ENCODE data around the gene CLDN2.
"Not testable (repeated sequence)": the region's sequence is repeated elsewhere in the genome, so short reads cannot be mapped to it uniquely, and the experiment has no call there.

The CLDN2 gene, protein sequence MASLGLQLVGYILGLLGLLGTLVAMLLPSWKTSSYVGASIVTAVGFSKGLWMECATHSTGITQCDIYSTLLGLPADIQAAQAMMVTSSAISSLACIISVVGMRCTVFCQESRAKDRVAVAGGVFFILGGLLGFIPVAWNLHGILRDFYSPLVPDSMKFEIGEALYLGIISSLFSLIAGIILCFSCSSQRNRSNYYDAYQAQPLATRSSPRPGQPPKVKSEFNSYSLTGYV

DNA sequence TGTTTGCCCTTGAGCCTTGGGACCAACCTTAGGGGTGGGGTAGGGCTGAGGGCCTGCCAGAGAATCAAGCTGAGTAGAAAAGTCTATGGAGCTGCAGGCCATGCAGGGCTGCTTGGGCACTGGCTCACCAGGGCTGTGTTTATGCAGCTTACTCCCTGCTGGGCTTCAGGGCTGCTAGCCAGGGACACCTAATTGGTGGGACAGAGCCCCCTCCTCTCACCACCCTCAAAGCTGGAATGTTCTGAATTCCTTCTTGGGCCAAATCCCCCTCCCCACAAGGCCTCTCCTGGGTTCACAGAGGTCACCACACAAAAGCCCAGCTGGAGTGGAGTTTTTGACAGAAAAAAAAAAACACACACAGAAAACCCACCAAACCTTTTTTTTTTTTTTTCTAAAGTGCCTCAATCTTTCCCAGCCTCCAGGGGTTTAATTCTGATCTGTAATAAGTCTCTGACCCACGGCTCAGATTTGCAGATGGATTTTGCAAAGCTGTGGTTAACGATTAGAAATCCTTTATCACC, at the start of gene CLDN2:
Gene CLDN2, plus strand, starts transcription at position 471 of the 521 bp plus-strand sequence. CDS start 7,827 bp downstream, outside the sequence.
- no peak for DNase-seq

DNA sequence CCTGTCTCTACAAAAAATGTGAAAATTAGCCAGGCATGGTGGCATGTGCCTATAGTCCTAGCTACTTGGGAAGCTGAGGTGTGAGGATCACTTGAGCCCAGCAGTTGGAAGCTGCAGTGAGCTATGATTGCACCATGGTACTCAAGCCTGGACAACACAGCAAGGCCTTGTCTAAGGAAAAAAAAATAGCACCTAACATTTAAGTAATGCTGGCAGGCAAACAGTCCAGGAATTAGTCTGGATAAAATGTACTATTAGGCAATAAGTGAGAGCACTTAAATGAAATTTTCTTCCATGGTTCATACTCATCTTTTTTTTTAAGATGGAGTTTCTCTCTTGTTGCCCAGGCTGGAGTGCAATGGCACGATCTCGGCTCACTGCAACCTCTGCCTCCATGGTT, 47.4 kb upstream of the CLDN2 start:
- not testable (repeated sequence) for DNase-seq

DNA sequence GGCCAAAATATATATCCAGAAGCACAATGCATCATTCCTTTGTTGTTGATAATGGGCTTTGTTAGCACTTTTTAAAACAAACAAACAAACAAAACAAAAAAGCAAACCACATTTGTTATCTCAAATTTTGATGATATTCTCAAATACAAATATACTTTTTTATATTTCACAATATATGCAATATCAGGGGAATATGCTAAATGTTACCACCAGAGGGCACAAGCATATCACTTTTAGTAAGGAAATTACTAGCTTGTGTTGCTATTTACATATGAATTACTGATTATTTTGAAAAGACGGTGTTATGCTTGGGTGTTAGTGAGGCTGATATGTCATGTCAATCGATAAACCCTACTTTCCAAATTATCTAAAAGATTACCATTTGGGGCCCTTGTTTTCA, 46.1 kb upstream of the CLDN2 start:
- no peak for DNase-seq

DNA sequence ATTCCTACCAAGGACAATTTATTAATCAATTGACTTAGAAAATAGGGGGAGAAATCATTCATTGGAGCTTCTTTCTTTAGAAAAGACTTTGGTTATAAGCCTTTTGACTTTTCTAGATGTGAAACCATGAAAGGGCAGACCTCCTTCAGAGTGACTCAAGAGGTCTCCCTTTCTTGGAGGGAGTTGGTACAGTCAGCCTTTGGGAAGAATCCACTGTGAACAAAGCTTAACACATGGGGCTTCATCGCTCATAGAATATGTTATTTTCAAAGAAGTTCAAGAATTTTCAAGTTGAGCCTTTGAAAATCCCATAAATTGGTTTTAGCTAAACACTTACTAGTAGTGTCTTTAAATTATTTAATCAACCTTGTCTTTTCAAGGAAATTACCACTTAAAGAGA, 45.1 kb upstream of the CLDN2 start:
- no peak for DNase-seq

DNA sequence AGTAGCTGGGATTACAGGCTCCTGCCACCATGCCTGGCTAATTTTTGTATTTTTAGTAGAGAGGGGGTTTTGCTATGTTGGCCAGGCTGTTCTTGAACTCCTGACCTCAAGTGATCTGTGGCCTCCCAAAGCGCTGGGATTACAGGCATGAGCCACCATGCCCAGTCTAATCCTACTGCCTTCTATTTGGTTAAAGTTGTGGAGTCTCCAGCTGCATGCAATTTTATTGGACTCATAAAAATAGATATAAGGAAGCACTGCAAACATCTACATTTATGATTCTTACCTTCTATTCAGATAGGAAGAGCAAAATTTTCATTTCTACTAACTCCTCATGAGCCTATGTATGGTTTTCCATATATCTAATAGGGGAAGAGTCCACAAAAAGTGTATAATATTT, 30.7 kb upstream of the CLDN2 start:
- no peak for DNase-seq

DNA sequence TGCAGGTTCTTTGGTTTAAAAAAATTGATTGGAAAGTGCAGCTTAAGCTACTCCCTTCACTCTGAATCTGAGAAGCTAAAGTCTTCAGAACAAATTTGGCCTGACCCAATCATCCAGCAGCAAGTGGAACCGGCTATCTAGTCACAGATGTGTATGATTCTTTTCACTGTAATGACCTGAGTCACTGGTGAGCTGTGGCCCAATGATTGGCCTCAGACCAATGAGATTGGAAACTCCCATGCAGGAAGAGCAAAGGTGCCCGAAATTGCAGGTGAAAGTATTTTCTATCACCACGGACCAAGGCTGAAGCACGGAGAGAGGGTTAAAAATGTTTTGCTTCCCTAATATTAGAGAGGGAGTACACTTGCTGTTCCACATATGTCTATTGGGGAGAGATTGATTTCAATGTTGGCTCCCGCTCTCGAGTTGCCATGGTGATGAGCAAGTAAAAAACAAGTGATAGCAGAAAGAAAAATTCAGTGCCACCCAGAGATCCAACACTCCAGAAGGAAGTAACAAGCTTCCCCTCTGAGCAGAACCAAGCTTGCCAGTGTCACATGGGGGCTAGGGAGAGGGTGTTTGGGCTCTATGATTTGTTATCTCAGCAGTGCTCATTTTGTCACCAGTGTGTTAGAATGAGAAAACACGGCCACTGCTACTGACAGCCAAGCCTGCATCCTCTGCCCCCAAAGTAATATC, 28.3 kb upstream of the CLDN2 start:
- DNase-seq = no peak

DNA sequence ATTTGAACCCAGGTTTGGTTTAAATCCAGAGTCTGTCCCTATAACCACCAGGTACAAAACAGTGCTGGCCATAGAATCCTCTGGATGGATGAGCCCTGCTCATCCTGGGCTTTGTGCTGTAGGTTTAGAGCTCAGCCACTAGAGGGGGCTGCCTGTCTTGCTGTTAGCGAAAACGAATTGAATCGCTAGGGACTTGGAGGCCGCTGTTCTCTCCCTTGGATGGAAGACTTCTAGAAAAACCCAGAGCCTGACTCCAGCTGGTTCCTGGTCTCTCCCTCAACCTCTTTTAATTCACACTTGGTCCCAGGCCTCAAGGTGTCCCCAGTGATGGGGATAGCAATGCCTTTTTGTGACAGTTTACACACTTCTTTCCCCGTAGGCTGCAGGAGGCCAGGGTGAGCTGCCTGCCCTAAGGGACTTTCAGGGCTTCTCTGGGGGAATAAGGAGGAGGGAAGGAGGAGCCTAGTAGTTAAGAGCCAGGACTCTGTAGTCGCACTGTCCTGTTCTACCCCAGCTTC, 25.8 kb upstream of the CLDN2 start:
- DNase-seq = no peak

DNA sequence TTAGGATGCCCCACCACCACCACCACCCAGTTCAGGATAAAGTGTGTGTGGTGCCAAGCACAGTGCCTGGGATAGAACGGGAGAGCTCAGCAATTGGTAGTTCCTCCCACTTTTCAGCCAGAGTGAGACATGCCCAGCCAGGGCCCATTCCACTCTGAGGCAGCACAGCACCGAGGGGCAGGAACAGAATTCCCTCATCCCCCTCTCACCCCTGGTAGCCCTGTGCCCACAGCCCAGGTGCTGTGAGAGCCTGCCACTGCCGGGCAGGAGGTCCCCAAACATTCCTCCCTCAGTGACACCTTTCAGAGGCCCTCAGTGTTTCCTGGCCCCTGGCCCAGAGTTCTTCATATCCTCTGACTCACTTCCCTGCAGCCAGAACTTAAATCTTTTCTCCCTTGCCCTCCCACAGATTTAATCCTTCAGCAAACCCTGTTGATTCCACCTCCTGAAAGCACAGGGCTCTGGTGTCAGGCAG, 25.2 kb upstream of the CLDN2 start:
- DNase-seq = no peak

DNA sequence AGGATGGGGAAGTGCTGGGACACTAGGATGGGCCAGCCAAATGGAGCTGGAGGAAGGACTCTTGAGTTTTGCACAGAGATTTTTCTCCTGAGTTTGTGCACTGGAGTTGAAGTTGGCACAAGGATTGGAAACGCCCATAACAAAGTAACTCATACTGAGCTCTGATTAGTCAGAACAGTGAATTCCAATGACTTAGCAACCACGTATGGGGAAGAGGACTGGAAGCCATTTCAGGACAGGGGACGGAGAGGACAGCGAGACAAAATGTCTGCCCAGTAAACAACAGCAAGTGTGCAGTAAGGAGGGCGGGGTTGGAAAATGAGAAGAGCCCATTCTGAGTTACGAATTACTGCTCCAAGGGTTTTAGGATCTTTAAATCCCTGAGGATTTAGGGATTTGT, 22.9 kb upstream of the CLDN2 start:
- DNase-seq = no peak

DNA sequence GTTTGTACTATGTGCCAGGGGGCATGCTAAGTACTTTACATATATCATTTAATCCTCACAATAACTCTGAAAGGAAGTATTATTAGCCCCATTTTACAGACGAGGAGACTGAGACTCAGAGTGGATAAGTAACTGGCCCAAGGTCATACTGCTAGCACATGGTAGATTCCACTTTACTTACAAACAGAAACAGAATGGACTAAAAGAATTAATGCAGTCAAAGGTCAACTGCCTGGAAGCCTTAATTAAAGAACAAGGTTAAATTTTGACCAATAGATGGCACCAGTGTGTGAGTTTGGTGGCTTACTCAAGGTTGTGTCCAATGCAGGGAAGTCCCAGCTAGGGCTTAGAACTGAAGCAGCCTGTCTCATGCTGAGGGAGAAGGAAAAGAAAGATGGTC, 21.7 kb upstream of the CLDN2 start:
- DNase-seq = no peak

DNA sequence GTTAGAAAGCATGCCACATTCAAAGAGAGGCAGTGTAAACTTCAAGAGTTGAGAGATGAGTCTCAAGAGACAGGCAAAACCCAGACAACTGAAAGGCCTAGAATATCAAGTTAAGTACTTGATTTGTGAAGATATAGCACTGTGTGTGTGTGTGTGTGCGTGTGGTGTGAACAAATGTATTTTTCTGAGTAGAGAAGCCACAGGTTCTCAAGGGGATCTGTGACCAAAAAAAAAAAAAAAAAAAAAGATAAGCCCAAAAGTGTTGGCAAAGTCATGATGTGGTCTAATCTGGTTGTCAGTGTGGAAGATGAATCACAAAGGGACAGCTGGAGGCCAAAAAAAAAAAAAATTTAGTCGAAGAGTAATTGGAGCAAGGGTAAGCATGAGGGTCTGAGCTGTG, 20.9 kb upstream of the CLDN2 start:
- no peak for DNase-seq

DNA sequence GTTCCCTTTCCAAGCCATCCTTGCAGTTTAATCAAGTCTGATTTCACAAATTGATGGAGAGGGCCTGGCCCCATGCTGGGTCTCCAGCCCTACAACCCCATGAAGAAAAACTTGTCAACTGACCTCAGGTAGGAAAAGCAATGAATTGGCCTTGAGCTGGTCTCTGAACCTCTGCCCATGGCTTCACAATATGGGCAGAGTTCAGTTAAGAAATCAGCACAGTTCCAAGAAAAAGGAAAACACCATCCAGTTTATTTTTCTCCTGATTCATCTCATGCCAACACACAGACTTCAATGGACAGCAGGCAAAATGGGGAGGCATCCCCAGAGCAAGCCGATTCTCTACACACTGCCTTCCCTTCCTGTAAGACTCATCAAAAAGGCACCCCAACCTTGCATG, 20.4 kb upstream of the CLDN2 start:
- DNase-seq = no peak

DNA sequence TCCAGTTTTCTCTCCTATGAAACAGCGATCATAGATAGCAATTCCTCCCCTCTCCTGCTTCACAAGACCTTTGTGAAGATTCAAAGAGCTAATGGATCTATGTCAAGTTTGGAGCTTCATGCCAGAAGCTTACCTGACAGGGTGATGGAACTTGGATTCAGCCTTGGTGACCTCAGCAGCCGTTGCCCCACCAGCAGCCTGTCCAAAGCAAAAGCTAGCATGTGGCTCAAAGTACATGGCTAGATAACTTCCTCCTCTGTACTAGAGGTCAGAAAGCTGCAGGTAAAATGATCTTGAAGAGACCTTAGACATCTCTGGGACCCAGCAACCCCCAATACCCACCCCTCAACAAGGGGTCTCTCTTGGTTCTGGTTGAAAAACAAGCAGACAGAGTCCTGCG, 18.9 kb upstream of the CLDN2 start:
- DNase-seq = no peak

DNA sequence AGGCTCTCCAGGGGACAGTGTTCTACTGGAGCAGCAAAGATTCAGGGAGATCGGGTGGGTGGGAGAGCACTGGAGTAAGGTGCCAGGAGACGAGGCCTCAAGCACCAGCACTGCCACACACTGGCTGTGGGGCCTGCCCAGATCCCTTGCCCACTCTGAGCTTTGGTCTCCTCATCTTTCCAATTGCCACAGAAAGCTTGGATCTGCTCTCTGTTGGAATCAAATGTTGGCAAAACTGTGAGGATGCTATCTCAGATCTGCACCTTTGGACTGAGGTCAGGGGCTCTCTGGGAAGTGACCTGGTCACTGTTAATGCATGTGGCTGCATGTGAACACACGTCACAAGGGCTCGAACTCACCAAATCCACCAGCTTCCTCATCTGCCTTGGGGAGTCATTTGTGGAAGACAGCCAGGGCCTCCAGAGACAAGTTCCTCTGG, 18.4 kb upstream of the CLDN2 start:
- no peak for DNase-seq

DNA sequence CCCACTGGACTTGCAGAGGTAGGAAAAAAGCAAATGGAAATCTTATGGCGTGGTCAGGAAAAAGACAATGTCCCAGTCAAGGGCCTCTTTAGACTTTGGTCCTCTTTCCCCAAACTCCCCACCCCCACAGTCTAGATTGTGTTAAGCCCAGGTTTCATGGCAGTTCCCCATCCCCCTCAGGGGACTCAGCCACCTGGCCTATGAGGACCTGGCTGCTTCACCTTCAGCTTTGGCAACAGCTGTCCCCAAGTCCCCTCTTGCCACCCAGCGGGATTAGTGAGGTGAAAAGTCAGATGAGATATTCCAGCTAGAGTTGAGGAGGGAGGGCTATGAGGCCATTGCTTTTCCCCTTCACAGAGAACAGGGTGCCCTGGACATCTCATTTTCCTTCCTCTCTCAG, 17.5 kb upstream of the CLDN2 start:
- DNase-seq = no peak

DNA sequence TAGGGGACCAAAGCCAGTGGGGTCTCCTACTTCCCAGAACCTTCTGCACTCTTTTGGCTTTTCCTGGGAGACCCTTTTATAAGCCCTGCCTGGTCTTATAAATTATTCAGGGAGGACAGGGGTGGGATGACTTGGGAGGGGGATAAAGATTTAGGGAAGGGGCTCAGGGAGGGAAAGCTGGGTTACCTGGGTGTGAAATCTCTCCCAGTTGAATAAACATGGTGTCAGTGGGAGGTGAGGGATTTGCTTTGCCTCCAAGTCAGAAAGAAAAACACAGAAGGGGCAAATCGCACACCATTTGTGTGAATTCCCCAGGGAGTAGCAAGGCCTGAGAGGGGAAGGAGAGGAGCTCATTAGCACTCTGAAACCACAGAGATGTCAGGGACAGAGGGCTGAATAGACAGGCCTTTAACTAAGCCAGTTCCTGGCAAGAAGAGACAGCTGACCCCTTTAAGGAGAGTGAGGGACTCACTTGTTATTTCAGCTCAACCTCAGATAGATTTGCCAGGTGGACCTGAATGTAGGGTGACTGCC, 16.8 kb upstream of the CLDN2 start, which contains the start of gene RIPPLY1:
Gene RIPPLY1, minus strand, starts transcription at position 51 of the 534 bp plus-strand sequence. CDS start 54 bp downstream, outside the sequence.
- DNase-seq = no peak

DNA sequence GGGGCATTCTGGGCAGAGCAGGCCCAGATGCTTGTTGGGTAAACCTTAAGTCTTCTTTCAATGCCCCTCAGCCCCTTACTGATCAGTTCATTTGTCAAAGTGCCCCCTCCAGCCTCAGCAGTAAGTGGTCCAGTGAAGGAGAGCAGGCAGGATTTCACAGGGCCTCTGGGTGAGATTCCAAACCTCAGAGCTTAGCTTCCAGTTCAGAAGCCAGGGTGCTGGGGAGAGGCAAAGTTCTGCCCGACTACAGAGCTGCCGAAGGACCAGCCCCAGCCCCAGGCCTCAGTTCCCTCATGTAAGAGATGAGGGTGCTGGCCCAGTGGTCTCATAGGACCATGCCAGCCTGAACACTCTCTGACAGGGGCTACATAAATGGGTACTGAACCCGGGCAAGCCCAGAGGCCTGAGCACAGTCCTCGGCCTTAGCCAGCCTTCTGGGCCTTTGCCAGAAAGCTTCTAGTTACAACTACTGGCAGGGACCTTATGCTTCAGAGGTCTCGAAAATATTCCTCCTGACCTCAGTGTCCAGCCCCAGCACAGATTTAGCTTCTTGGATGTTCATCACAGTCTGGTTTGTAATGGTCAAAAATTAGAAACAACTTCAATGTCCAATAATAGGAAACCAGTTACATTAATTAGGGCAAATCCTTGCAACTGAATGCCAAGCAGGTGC, 16.2 kb upstream of the CLDN2 start:
- DNase-seq = no peak

DNA sequence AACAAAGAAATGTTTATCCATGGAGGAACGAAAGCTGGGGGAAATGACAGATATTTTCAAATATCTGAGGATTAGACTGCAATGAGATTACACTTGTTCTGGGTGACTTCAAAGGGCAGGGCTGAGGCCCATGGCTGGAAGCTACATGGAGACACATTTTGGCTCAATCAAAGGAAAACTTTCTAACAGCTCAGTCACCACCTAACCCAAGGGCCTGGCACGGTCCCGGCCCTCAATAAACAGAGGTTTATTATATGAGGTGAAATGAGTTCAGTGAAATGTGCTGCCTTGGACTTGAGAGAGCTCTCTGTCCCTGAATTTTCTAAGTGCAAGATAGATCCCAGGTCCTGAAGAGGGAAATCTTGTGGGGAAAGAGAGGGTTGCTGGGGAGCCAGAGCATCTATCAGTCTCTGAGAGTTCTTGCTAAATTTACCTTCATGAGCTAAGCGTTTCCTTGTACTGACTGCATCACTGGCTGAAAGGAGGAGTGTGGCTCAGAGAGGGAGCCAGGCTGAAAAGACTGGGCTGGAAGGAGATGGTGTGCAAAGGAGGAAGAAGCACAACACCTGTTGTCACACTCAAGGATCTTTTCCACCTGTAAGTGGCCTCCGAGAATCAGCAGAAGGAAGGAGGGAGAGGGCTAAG, 15.0 kb upstream of the CLDN2 start:
- no peak for DNase-seq

DNA sequence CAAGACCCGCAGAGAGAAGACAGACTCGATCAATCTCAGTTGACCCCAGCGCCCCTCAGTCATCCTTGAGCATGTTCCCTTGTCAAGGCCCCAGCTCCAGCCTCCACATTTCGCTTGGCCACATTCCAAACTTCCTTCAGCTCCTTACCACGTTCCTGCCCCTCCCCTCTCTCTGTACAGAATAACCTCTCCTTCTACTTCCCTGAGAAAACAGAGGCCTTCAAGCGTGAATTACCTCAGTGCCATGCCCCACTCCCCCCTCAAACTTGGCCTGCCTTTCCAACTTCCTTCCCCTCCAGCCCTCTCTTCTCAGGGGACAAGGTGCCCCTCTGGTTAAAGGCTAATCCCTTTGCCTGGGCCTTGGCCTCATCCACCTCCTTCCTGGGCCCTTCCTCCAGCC, 13.8 kb upstream of the CLDN2 start:
- DNase-seq = no peak

DNA sequence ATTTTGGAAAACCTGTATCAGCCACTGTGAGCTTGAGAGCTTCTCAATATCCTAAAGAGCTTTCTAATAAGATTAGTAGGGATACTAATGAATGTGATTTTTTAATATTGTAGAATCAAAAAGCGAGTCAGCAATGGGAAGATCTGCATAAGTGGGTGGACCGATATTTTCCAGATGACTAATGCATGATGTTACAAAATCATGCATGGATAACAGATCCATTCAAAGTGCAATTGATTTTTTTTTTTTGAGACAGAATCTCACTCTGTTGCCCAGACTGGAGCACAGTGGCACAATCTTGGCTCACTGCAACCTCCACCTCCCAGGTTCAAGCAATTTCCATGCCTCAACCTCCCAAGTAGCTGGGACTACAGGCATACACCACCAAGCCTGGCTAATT, 7.3 kb upstream of the CLDN2 start:
- DNase-seq = no peak

DNA sequence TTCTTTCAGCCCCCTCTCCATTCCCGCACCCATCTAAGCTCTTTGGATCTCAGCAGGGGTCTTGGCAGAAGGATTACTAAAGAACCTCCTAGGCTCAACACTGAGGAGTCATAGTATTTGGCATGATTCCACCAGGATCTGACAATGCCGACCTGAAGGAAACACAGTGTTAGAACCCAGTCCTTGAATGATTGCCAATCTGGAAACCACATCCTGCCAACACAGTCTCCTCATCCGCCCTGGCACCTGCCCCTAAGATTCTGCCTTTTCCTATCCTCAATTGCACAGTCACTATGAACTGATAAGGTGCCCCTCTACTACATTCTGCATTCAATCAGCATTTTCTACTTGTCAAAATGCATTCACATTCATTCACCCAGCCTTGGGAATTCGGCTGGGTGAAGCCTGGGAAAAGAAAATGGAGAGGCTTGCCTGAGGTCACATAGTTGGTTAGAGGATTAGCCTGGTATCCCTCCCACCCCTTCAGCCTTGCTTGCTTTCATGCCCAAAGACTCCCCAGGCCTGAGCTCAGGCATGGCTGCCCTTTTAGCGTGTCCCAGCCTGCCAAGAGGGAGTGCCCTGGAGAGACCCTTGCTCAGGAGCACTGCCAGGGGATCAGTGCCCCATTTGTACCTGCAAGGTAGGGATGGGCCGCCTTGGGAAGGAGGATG, 2.2 kb upstream of the CLDN2 start:
- DNase-seq = peak; percentile 22

DNA sequence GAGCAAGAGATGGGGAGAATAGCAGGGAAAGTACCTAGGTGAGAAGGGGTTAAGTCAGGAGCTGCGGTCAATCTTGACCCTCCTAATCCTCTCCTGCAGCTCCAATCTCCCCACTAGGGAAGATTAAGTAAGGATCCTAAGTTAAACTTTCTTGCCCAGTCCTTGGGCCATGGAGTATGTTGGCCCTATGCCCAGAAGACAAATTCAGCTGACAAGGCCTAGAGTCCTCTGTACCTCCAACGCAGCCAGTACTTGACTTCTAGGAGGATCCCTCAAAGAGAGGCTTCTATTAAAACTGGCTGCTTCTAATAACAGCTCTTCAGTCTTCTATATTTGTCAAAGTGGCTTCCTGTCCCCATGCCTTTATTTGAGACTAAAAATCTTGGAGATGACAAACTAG, 1.4 kb downstream of the CLDN2 start:
- no peak for DNase-seq
